Stimulated activated naive CD4-positive, alpha-beta T cell treated with Interleukin-2 at 50 U/mL for 16 hours (primary cell): ENCODE measurements around the gene PPP1CB.
"Not testable (repeated sequence)": the region's sequence is repeated elsewhere in the genome, so short reads cannot be mapped to it uniquely, and the experiment has no call there.

Experiments
- DNase-seq: peaks from one replicate; lab custom pipeline; 2025; lab: John Stamatoyannopoulos, UW

Gene PPP1CB

DNA sequence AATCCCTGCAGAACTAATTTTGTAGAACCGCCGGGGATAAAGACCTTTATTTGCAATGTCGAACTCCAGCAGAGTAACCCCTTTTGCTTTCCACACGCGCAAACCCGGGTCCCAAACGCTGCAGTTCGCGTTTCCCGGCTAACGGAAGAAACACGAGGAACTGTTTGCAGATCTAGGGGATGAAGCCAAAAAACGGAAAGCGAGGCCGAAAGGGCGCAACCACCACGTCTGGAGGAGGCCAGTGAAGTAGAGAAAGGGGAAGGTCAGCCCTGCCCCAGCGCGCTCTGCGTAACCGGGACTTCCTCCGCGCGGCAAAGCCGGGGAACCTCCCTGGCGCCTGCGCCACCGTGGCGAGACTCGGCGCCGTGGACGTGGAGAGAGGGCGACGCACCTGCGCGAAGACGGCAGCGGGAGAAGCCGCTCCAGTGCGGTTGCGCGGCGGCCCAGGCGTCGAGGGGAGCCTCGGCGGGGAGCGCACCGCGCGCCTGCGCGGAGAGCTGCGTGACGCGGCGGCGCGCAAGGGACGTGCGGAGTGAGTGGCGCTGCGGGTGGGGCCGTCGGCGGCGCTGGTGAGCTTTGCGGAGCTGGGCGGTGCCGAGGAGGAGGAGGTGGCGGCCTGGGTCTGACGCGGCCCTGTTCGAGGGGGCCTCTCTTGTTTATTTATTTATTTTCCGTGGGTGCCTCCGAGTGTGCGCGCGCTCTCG lies at the start of gene PPP1CB:
Gene PPP1CB, plus strand, starts transcription at position 579 of the 704 bp plus-strand sequence. CDS start 295 bp downstream, outside the sequence.
- DNase-seq: peak; percentile 95

DNA sequence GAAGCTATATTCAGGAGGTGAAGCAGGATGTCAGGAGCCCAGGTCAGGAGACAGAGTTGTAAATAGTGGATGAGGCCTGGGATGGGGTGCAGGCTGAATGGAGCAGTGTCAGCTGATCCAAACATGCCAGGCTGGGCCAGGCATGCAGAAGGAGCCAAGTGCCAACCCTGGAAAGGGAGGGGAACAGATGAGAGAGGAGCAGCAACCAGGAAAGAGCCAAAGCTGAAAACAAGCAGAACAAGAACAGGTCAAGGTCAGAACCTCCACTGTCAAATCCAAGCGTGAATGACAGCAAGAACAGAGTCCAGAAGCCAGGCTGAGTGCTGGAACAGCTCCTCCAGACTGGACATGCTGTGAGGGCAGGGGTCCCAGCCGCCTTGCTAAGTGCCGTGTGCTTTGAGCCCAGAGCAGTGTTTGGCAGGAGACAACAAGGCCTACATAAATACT lies 49.2 kb upstream of the PPP1CB start:
- DNase-seq: no peak

DNA sequence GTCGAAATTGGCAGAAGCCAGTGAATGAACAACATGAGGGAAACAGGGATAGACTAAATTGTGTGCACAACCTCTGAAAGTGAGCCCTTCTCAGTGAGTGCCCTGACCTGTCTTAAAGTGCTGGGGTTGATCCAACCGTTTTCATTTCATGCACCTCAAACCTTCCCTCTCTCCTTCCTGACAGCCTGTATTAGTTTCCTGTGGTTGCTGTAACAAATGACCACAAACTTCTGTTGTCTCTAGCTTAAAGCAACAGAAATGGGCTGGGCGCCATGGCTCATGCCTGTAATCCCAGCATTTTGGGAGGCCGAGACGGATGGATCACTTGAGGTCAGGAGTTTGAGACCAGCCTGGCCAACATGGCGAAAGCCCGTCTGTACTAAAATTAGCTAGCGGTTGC lies 48.8 kb upstream of the PPP1CB start:
- no peak for DNase-seq

GRCh38 chr2:28704621-28705020 lies 47.0 kb upstream of the PPP1CB start:
- no peak for DNase-seq

- no peak for DNase-seq
Measured at GRCh38 chr2:28705751-28706440, 45.7 kb upstream of the PPP1CB start.

DNA sequence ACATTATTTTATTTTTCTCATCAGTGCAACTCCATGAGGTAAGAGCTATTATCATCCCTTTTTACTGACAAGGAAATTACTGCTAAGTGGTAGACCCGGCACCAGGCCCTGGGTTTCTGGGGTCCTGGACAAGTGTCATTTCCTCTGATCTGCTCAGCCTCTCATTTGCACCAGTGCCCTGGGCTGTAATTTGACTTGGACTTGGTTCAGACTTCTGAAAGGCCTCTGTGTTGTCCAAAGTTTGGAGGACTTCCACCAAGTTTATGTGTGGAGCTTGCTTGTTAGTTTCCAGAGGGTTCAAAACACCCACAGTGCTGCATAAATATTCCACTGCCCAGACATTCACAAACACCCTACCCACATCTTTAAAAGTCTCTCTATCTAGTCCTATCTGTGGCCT lies 44.0 kb upstream of the PPP1CB start:
- DNase-seq: no peak

DNA sequence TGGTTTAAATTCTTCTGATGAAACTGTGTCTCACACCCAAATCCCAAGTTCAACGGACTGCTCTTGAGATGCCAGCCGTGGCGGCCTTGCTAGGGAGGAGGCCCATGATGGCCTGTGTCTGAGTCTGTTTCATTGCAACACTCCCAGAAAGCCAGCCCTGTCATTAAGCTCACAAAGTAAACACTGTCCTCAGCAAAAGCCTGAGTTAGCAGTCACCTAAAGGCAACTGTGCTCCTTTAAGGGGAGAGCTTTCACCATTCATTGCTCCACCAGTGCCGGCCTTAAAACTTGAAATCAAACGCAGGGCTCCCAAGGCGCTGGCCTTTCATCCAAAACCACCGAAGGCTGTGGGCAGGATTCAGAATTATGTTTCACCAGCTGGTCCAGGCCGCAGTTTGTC lies 42.5 kb upstream of the PPP1CB start:
- no peak for DNase-seq

- DNase-seq: no peak
Measured at GRCh38 chr2:28710545-28710944, 41.1 kb upstream of the PPP1CB start.

- DNase-seq: no peak
Measured at GRCh38 chr2:28713577-28714298, 37.9 kb upstream of the PPP1CB start.

DNA sequence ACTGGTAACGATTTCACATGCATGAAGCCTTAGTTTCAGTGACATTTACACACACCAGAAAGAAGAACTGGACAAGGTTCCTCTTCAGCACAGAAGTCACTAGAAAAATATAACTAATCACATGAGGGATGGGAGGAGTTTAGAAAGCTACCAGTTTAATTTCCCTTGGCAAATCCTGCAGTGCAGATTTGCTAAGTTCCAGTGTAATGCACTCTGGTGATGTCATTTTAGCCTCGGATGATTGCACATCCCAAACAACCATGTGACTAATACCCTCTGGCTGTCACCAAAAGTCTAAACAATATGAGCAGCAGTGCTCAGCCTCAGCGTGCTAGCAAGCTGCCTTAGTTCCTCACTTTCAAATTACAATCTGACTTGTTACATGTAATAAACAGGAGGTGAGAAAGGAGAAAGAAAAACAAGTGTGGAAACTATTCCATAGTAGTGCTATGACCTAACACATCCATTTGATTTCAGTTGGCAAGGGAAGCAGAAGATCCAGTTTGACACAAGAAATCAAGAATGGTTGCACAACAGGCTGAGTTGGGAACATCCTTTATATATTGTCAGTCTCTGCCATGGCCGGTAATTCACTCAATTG lies 35.3 kb upstream of the PPP1CB start:
- DNase-seq: no peak

- DNase-seq: no peak
Measured at GRCh38 chr2:28717339-28717758, 34.3 kb upstream of the PPP1CB start.

- no peak for DNase-seq
Measured at GRCh38 chr2:28720345-28720744, 31.3 kb upstream of the PPP1CB start.

GRCh38 chr2:28721601-28722191 lies 29.9 kb upstream of the PPP1CB start:
- no peak for DNase-seq

DNA sequence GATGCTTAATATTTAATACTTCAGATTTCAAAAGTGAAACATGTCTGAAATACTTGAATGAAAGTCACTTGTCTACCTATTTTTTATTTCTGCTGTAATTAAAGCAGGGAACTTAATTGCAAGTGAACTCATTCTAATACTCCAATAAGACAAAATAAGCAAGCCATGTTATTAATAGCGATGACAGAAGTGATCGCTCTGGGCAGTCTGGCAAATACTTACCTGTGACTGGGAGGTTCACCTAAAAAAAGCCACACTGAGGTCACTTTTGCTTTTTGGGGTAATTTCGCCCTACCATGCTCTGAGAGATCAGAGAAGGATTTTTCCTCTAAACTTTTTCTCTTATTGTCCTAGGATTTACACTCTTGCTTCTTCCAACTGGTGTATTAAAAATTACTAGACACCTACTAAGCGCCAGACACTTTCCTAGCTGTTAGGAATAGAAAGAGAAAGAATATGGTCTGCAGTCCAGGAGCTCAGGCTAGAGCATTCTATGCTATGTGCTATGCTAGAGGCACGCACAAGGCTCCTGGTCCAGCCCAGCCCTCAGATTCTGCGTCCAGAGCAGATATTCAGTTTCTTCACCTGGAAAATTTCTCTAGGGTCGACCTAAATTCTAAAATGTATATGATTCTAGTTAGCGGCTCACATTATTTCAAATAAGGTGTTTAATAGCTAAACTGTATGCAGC lies 26.5 kb upstream of the PPP1CB start:
- no peak for DNase-seq

GRCh38 chr2:28726177-28726576 lies 25.5 kb upstream of the PPP1CB start:
- no peak for DNase-seq

DNA sequence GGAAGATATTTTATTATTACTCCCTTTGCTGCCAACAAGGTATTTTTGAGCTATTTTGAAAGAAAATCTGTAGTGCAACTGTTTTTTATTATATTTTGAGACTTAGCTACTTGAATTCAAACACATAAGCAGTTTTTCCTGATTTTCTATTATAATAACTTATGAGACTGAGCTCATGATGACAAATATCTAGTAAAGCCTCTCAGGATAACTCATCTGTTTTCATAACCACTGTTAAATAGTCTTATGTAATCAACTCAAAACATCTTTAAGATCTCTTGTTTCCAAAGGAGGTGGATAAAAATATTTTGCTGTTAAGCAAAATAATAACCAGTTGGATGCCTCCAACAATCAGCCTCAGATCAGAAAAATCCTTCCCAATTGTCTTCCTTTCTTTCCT lies 21.9 kb upstream of the PPP1CB start:
- no peak for DNase-seq

GRCh38 chr2:28730641-28731146 lies 20.9 kb upstream of the PPP1CB start:
- no peak for DNase-seq

DNA sequence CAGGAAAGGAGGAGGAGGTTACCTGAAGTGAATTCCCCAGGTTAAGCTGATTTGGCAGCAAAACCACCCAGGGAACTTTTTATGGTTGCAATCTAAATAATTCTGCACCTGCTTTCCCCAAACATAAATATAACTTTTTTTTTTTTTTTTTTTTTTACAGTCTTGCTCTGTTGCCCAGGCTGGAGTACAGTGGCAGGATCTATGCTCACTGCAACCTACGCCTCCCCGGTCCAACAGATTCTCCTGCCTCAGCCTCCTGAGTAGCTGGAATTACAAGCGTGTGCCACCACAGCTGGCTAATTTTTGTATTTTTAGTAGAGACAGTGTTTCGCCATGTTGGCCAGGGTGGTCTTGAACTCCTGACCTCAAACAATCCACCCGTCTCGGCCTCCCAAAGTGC lies 16.1 kb upstream of the PPP1CB start:
- no peak for DNase-seq

- no peak for DNase-seq
Measured at GRCh38 chr2:28736034-28736433, 15.6 kb upstream of the PPP1CB start.

DNA sequence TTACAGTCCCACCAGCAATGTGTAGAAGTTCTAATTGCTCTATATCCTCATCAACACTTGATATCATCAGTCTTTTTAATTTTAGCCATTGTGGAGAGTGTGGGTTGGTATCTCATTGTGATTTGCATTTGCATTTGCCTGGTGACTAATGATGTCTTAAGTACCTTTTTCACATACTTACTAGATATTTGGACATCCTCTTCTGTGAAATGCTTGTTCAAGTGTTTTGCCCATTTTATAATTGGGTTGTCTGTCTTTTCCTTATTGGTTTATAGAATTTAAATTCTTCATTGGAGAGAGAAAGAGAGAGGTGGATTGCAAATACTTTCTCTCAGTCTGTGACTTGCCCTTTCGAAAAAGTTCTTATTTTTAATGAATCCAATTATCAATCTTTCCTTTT lies 14.0 kb upstream of the PPP1CB start:
- no peak for DNase-seq

DNA sequence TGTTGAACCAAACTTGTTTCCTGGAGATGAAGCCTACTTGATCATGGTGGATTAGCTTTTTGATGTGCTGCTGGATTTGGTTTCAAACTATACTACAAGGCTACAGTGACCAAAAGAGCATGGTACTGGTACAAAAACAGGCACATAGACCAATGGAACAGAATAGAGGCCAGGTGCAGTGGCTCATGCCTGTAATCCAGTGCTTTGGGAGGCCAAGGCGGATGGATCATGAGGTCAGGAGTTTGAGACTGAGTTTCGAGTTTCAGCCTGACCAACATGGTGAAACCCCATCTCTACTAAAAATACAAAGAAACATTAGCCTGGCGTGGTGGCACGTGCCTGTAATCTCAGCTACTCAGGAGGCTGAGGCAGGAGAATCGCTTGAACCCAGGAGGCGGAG lies 9.0 kb upstream of the PPP1CB start:
- DNase-seq: not testable (repeated sequence)
